EL (cell line): Measurements from ENCODE around the gene MOXD1.
A peak's percentile ranks its signal among the peaks of the same experiment; 100 is the strongest.

Source experiments
- DNase-seq: peaks from one replicate; pipeline ENCODE4 v3.0.0-alpha.2; 2016

Gene MOXD1

DNA sequence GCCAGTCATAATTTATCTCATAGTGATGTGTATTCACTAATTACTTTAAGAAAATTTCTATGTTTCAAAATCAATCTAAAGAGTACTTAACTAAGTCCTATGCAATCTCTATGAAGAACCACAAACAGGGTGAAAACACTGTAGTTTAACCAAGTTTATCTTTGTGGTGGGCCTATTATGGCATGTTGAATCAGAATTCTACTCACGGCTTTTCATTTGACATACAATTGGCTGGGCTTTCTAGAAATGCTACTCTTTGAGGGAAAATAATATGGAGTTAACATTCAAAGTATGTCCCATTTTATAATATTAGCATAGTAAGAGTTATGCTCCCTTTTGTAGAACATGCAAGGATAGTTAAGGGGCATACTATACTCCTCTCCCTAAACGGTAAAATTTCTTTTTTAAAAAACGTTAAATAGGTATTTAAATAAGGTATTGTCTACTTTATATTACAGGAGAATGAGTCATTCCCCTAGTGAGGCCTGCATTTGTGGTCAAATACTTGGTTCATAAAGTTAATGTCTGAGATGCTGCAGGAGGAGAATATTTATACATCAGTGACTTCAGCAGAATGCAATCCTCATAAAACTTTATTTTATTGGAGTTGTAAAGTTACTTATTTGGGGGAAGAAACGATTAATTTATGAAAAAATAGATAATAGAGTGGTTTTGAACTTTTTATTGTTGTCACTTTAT lies 1.8 kb downstream of the MOXD1 start:
- DNase-seq: peak; percentile 76

DNA sequence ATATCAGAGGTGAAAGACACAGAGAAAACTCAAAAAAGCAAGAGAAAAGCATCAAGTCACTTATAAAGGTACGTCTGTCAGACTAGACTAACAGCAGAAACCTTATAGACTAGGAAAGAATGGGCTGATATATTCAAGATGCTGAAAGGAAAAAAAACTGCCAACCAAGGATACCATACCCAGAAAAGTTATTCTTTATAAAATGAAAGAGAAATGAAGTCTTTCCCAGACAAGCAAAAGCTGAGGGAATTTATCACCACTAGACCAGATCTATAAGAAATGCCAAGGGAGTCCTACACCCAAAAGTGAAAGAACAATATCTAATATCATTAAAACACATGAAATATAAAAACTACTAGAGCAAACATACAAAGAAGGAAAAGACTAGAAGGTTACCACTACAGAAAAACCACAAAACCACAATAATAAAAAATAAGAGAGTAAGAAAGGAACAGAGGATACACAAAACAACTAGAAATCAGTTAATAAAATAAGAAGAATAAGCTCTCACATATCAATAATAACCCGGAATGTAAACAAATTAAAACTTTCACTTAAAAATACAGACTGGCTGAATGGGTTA lies 6.2 kb downstream of the MOXD1 start:
- no peak for DNase-seq

DNA sequence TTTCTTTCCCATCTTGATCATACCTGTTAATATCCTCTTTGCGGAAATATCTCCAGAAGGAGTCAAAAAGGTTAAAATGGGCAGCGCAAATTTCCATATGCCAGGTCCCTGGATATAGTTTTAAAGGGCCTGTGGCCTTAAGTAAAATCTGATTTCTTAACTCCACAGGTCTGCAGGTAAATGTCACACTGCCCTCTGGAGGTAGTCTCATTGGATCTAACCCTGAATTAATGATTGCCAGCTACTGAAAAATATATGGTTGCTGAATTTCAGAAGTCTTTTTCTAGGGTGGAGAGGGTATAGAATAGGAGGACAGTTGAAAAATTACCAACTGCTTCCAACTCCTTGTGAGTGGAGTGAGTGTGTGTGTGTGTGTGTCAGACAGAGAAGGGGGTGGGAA lies 8.5 kb downstream of the MOXD1 start:
- peak; percentile 18 for DNase-seq

DNA sequence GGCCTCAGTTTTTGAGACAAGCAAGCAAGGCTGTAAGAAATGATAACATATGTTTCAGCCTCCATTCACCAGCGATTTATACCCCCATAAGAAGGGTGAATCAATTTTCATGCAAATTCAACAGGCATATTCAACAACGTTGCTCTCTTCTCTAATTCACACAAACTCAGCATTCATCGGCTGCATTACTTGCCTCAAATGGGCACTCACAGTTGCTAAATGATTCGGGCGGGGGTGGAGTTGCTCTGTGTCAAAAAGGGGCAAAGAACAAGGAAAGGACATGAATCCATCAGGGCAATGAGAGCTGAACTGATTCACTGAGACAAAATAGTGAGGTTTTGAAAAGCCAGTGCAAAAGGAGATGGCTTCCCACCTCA lies 9.0 kb downstream of the MOXD1 start:
- DNase-seq: no peak

DNA sequence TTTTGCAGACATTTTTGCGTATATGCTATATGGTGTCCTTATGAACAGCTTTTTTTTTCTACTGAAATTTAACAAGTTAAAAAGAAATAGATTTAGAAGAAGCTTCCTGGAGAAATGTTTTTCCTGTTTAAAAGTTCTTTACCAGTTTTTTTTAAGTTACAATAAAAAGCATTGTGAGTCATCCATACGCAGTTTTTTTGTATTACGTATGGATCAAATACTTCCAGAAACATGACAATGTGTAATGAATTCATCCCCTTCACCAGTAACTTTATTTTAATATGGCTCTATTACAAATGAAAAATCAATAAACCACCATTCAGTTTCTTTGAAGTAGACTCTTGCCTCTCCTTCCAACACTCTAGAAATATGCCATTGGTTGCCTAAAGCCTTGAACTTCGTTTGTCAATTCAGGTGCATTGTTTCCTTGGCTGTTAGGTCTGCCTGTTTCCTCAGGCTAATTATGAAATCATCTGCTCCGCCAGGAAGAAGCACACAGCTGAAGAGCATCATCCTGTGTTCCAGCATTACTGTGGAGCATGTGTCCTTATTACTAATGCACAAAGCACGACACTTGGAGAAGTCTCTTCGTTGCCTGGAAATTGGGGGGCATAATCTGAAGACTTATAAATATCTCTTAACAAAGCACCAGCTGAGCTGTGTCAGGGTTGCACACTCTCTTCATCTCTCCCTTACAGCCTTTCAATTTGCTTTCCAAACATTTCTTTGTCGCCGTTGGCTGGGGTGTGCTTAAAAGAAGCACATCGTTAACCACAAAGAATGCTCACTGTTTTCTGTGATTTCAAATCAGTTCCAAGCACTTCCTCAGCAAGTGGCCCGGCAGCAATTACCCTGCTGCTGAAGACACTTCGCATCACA lies 9.6 kb downstream of the MOXD1 start:
- DNase-seq: peak; percentile 96

DNA sequence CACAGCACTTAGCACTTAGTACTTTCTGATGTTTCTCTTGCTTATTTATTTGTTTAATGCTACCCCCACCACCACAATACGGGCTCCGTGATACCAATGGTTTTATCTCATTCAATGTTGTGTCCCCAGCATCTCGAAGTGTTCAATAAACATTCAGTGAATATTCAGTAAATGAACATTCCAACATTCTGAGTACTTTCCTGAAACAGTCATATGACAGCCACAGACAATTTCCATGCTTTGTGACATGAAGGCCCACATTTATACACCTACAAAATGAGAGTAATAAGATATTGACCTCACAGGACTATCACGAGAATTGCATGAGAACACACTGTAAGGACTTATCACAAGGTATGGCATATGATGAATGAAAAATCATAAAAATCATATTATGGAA lies 10.8 kb downstream of the MOXD1 start:
- no peak for DNase-seq

DNA sequence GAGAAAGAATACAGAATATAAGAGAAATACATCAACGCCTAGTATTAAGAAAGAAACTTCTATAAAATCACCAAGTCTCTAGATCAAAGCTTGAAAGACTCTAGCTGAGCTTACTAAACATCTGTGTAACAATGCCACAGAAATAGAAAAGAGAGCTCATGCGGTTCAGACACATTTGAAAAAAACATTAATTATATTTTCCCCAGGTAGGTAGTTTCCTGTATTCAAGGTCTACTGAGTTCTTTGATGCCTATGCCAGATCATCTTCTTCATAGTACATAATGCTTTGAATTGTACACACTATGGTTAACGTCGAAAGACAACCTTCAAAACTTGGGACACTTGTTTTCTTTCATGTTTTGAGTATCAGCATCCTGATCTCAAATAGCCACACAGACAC lies 11.3 kb downstream of the MOXD1 start:
- DNase-seq: no peak

DNA sequence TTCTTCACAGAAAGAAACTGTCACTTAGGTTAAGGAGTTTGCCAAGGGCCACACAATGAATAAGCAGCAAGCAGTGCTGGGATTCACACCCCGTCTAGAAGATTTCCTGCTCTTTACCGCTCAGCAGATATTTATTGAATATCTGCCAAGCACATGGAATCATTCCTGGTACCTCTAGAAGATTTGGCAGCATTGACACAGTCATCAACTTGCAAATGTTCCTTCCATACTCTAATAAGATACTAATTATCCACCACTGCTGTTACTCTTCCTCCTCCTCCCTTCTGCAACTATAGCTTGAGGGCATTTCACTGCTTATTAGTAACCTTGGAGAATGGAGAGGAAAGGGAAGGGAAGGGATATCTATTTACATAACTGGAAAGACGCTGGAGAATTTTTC lies 13.0 kb downstream of the MOXD1 start:
- peak; percentile 62 for DNase-seq

DNA sequence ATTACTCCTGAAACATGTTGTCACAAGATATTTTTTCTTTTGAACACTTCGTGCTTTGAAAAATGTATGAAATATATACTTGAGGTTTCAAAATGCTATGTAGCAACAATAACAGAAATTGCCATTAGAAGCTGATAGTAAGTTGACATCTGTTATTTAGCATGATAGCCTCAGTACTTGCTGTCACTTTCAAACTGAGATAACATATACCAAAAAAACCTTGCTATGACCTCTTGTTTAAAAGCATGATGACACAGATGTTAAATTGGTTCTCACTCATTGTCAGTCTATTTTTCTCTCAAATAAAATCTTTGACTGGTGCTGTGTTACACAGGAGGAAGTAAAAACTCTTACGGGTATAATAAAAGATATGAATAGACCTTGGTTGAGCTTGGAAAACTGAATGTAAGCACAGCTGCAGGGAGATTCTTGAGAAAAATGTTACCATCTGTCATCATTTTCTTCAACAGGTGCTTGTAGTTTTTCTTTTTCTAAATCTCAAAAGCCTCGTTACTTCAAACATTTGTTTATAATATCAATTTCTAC lies 18.6 kb downstream of the MOXD1 start:
- no peak for DNase-seq

DNA sequence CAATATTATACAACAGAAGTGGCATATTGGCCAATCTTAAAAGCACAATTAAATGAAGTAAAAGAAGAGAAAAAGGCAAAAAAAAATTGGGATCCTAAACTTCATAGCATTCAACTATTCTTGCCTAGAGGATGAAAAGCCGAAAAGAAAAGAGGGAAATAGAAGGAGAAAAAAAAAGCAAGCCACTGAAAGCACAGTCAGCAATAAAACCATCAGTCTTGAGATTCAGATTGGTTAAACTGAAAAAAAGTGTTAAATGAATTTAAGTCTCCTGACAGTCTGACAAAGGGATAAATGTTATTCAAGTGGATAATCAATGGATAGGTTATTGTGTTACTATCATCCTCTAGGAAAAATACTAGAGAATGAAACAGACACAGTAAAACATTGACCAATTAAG lies 19.9 kb downstream of the MOXD1 start:
- DNase-seq: no peak

DNA sequence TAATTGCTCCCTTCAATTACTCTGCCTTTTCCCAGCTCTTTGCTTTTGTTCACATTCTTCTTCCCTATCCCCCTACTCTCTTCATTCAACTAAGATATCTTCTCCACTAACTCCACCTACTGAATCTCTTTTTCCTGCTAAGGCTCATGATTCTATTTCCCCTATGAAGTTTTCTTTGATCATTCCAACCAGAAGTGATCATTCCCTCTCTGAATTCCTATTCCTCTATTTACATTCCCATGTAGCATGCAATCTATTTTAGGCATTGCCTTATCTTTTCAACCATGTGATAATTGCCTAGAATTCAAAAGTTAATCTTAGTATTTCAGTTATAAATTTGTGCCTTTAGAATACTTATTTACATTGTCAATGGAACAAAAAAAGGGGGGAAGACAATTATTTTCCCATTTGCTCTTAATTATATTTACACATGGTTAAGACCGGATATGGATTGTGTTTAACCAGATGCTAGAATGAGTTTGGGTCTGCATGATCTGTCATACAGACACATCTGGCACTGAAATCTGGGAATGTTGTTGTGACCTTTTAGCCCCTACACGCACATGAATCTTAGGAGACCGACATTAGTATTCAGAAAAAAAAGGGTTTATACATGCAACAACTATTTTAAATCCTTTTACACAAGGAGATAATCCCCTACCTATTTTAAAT lies 20.8 kb downstream of the MOXD1 start:
- DNase-seq: no peak

DNA sequence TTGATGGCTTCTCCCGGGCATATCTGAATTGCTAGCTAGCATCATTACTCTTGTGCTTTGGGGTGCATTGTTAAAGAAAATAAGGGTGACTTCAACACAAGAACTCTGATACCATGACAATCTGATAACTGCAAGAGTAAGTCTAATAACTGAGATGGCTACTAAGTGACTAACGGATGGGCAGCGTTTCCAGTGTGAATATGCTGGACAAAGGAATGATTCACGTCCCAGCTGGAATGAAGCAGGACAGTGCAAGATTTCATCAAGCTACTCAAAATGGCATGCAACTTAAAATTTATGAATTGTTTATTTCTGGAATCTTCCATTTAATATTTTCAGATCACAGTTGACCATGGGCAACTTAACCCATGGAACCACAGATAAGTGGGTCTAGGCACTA lies 31.7 kb downstream of the MOXD1 start:
- peak; percentile 84 for DNase-seq

DNA sequence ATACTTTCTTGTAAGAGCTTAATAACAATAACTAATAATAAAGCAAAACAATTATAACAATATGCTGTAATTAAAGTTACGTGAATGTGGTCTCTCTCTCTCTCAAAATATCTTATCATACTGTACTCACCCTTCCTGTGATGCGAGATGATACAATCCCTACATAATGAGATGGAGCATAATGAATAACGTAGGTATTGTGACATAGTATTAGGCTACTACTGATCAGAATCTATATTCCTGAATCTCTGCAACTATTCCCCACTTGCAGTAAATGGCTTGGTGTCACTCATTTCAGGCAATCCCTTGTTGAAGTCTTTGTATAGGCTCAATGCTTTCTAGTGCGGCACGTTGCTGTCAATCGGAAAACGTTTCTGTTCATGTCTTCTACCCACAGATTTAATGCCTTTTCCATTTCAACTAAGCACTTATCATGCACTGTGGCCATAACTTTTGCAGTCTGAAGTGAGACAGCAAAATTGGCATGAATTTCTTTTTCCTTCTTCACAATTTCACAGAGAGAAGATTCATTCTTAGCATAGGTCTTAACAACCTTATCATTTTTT lies 32.3 kb downstream of the MOXD1 start:
- DNase-seq: no peak

DNA sequence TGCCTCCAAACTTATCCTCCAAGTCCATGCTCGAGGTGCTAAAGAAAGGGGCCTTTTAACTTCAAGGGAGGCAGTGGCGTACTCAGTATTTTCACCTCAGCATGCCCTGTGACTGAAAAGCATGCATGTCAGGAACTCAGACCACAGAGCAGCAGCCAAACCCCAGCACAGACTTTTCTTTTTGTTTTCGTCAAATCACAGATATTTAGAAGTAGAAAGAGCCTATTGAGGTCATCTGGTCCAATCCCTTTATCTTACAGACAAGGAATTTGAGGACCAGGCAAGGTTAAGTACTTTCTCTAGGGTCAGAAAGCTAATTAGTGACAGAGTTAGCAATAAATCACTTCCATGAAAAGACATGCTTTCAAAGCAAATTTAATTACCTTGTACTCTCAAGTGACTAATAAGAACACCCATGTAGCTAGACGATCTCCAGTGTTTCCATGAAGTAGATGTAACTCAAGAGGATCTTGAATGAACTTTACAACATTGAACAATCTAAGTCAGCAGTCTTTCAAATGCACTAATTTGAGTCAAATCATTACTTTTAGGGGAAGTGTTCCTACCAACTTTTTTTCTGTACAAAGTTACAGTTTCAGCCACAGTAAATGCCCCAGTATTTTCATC lies 35.9 kb downstream of the MOXD1 start:
- no peak for DNase-seq

DNA sequence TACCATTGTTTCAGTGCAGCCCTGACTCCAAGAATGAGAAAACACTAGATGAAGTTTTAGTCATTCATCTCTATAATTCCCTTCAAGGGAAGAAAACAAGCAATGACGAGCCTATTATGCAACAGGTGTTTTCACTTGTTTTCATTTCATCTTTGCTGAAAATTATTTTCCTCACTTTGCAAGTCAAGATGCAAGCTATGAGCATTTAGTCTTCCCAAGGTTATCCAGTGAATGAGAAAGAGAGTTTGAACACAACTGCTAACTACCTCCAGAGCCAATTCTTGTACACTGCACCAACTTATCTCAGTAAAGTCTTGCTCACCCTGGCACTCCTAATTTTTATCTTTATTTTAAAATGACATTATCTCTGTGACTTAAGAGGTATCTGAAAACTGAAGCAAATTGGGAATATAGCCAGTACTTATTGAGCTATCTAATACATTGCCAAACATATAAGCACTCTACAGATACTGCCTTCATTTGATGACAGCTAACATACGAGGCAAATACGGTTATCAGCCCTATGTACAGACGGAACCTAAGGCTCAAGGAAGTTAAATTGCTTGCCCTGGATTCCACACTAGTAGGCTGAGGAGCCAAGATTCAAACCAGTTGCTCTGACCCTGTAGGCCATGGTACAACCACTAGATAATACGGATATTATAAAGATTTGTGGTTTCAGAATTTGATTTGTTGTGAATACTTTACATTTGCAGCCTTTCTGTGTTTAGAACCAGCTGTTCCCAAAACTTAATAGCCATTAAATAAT lies 36.8 kb downstream of the MOXD1 start:
- DNase-seq: no peak

DNA sequence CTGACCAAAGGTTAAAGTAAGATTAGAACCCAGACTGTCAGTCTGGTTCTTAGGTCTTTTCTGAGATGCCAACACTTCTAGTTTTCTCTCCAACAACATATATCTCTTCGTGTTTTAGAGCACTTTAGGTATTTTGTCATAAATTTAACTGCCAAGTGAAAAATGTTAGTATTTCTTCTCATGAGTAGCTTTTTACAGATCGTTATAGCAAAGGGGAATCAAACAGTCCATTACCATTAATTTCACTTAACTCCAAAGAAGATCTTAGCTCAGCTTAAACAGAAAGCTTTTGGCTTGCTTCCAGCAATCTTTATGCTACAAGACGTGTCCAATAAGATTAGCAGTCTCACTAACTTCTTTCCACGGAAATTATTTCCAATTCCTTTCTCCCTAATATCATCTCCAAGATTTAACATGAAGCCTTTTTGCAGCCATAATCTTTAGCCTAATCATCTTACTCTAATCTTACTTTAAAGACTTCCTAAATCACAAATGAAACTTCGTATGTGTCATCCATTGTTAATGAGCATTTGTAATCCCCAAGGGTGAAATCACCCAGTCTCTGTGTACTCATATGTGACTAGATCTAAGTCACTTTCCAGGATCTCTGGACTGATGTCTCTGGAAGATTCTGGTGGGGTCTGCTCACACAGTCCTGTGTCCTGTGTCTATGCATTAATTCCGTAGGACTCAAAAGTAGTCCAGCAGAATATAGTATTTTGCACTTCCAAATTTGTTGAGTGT lies 38.7 kb downstream of the MOXD1 start:
- no peak for DNase-seq

DNA sequence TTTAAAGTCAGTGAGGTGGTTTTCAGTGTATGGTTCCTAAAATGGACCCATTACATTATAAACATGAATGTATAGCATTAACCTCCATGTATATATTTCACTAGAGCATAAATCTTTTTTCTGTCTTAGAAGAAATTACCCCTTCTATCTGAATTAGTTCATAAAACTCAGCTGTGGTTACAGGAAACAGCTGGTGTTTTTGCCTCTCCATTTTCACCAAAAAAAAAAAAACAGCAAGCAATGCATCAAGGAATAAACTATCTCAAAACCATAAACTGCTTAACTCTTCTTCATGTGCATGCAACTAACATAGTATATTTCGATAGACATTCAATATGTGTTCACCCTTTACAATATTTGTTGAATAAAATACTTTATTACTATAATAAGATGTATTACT lies 40.2 kb downstream of the MOXD1 start:
- DNase-seq: no peak

DNA sequence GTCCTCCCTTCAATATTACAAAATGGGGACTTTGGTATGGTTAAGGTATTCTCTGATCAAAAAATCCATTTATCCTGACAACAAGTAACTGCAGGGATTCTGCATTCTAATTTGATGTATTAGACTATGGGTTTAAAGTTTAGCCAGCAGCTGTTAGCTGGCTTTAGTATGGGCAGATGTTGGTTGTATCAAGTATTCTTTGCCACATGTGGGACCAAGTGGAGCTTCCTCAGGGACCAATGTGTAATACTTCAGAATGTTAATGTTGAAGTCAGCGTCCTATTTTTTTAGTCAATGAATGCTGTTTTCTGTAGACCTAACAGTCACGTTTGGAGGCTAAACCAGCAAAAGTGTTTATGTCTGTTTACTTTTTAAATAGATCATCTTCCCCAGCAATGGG lies 41.4 kb downstream of the MOXD1 start:
- DNase-seq: no peak

DNA sequence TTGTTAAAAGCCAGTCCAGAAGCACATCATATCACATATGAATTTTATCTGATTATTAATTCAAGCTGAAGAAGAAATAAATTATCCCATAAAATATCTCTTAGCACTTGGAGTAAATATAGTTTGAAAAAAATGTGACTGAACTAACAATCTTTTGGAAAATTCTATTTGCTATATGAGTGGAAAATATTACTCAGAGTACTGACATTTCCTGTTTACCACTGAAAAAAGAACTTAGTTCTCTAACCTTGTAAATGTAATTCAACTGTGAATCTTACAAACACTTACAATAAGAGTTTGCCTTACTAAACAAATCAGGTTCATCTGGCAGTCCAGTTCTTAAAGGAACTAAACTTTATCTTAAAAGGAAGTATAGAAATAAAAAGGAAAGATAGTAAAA lies 44.2 kb downstream of the MOXD1 start:
- DNase-seq: peak; percentile 40

DNA sequence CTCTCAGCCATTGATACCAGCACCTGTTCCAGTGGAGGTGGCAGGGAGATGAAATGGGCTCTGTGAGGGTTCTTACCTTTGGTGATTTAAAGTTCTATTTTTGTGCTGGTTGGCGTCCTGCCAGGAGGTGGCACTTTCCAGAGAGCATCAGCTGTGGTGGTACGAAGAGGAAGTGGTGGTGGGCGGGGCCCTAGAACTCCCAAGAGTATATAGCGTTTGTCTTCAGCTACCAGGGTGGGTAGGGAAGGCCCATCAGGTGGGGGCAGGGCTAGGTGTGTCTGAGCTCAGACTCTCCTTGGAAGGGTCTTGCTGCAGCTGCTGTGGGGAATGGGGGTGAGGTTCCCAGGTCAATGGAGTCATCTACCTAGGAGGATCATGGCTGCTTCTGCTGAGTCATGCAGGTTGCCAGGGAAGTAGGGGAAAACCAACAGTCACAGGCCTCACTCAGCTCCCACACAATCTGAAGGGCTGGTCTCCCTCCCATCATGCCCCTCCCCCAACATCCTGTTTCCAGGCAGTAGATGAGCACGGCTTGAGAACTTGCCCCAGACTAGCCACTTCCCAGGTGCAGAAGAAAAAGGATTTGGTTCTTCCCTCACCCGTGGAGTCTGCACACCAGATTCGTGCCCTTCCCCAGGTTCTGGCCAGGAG lies 46.6 kb downstream of the MOXD1 start:
- peak; percentile 6 for DNase-seq
